Thyroid gland (tissue), 4 donors: ENCODE results near the gene HECTD4.

ENCODE experiments used
- POLR2A ChIP-seq, 2 donors: fragments of 450-650 bp; IDR thresholded peaks; one replicate each; pipeline ENCODE4 v1.6.1; 2017; ENCODE audit warnings: antibody characterized with exemption in 2 of 2, mild to moderate bottlenecking in 2 of 2, moderate library complexity in 1 of 2
- TF ChIP-seq, protein P1 (sequence below), 6 experiments: fragments of 200-600 bp in 3 of 6; fragments of 450-650 bp in 3 of 6; sonication (generic) in 3 of 6; IDR thresholded peaks; one replicate each; pipeline ENCODE4 v1.5.1; 2016 to 2019; ENCODE audit warnings: antibody characterized with exemption in 6 of 6, mild to moderate bottlenecking in 2 of 6, inconsistent platforms in 1 of 6, moderate library complexity in 1 of 6

DNA sequence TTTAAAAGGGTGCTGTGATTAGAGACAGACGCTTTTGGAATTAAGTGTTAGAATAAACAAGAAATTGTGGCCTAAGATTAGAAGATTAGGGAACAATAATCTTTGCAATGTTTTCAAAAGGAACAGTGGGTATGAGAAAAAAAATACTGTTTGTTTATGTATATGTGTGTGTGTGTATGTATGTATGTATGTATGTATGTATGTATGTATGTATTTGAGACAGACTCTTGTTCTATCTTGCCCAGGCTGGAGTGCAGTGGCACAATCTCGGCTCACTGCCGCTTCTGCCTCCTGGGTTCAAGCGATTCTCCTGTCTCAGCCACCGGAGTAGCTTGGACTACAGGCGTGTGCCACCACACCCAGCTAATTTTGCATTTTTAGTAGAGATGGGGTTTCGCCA lies 175.3 kb downstream of the HECTD4 start:
- TF ChIP-seq, protein P1, sequence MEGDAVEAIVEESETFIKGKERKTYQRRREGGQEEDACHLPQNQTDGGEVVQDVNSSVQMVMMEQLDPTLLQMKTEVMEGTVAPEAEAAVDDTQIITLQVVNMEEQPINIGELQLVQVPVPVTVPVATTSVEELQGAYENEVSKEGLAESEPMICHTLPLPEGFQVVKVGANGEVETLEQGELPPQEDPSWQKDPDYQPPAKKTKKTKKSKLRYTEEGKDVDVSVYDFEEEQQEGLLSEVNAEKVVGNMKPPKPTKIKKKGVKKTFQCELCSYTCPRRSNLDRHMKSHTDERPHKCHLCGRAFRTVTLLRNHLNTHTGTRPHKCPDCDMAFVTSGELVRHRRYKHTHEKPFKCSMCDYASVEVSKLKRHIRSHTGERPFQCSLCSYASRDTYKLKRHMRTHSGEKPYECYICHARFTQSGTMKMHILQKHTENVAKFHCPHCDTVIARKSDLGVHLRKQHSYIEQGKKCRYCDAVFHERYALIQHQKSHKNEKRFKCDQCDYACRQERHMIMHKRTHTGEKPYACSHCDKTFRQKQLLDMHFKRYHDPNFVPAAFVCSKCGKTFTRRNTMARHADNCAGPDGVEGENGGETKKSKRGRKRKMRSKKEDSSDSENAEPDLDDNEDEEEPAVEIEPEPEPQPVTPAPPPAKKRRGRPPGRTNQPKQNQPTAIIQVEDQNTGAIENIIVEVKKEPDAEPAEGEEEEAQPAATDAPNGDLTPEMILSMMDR (IDR thresholded peaks at IDR 0.05): no peak
- TF ChIP-seq POLR2A (IDR thresholded peaks at IDR 0.05): no peak
